22Rv1 (cell line): Measurements from ENCODE around the gene MARCHF10.

ENCODE experiments used
- CTCF ChIP-seq: fragments of 450-650 bp; IDR thresholded peaks from 2 replicates; pipeline ENCODE4 v1.5.1; 2017; ENCODE audit warnings: mild to moderate bottlenecking
- ZFX ChIP-seq: fragments of 450-650 bp; IDR thresholded peaks from 2 replicates; pipeline ENCODE4 v1.6.1; 2017; ENCODE audit warnings: antibody characterized with exemption, borderline replicate concordance

GRCh38 chr17:62657145-62657665, 150.9 kb downstream of the MARCHF10 start:
- TF ChIP-seq CTCF (no peak), ZFX (no peak)
